Neutrophil (primary cell): ENCODE measurements around the gene F12.

Source experiments
- H3K27ac ChIP-seq: fragments of 200-600 bp; sonication (generic); 2 replicates; pipeline ENCODE4 v1.5.1; 2016; ENCODE audit warnings: mild to moderate bottlenecking, moderate library complexity
- H3K27me3 ChIP-seq: fragments of 200-600 bp; sonication (generic); 2 replicates; pipeline ENCODE4 v1.6.0; 2016; ENCODE audit warnings: mild to moderate bottlenecking
- H3K36me3 ChIP-seq: fragments of 200-600 bp; sonication (generic); 2 replicates; pipeline ENCODE4 v1.5.1; 2017
- H3K4me1 ChIP-seq, 2 experiments: fragments of 200-600 bp in 1 of 2; sonication (generic) in 1 of 2; 1 replicate in 1 of 2; 2 replicates in 1 of 2; pipeline versions ENCODE4 v1.5.1 to v1.6.1; 2013 to 2016; ENCODE audit warnings: low read depth in 1 of 2, low read length in 1 of 2, mild to moderate bottlenecking in 1 of 2, moderate library complexity in 1 of 2; ENCODE audit not compliant: control insufficient read depth in 1 of 2, insufficient read depth in 1 of 2
- H3K4me3 ChIP-seq, 2 experiments: fragments of 200-600 bp in 1 of 2; sonication (generic) in 1 of 2; 1 replicate in 1 of 2; 2 replicates in 1 of 2; pipeline ENCODE4 v1.5.1; 2013 to 2016; ENCODE audit warnings: low read depth in 1 of 2, low read length in 1 of 2, mild to moderate bottlenecking in 1 of 2, moderate library complexity in 1 of 2
- H3K9me3 ChIP-seq: fragments of 200-600 bp; sonication (generic); 2 replicates; pipeline ENCODE4 v1.5.1; 2016
- CTCF ChIP-seq: fragments of 200-600 bp; sonication (generic); IDR thresholded peaks from 2 replicates; pipeline ENCODE4 v1.5.1; 2016; ENCODE audit warnings: antibody characterized with exemption

Gene F12

GRCh38 chr5:177355868-177356168 lies 53.5 kb downstream of the F12 start:
- peaks cover 81 to 92% of the 10 kb centered on the region in 2 experiments for H3K4me1 ChIP-seq

GRCh38 chr5:177355162-177355867 lies 54.0 kb downstream of the F12 start:
- no peak for TF ChIP-seq CTCF
- Histone ChIP-seq H3K9me3 (no peaks in the 10 kb centered on the region), H3K27ac (peak overlapping the region; percentile 93), H3K4me3 (peak overlapping the region in 1 of 2 experiments; percentile 82), H3K4me1 (peaks cover 81 to 93% of the 10 kb centered on the region in 2 experiments), H3K36me3 (peaks cover 5% of the 10 kb centered on the region), H3K27me3 (no peaks in the 10 kb centered on the region)

More at GRCh38 chr5:177355868-177356168, 53.5 kb downstream of the F12 start:
- H3K27me3 ChIP-seq = no peaks in the 10 kb centered on the region
- no peaks in the 10 kb centered on the region for H3K9me3 ChIP-seq
- H3K36me3 ChIP-seq = peaks cover 5% of the 10 kb centered on the region
- peak overlapping the region in 1 of 2 experiments; percentile 82 for H3K4me3 ChIP-seq
- peak overlapping the region; percentile 93 for H3K27ac ChIP-seq
- TF ChIP-seq CTCF = no peak

DNA sequence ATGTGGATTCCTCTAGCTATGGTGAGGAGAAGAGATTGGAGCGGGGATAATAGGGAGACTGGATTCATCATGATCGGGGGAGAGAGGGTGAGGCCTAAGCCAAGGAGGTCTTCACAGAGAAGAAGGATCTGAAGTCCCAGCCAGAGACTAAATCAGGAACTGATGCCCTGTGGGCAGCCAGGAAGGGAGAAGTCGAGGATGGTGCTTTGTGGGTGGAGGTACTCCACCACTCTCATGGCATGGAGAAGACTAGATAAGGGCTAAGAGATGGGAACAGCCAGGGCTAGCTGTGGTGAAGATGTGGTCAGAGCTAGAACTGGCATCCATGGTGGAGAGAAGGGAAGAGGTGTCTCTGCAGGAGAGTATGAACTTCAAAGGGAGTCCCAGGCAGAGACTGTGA lies 54.7 kb downstream of the F12 start:
- H3K27me3 ChIP-seq = no peaks in the 10 kb centered on the region
- peak overlapping the region in 1 of 2 experiments; percentile 82 for H3K4me3 ChIP-seq
- peaks cover 7% of the 10 kb centered on the region for H3K36me3 ChIP-seq
- peak overlapping the region; percentile 93 for H3K27ac ChIP-seq
- no peaks in the 10 kb centered on the region for H3K9me3 ChIP-seq
- peaks cover 81 to 93% of the 10 kb centered on the region in 2 experiments for H3K4me1 ChIP-seq
- no peak for TF ChIP-seq CTCF

GRCh38 chr5:177354256-177354655 lies 55.1 kb downstream of the F12 start:
- Histone ChIP-seq H3K27me3 (no peaks in the 10 kb centered on the region), H3K27ac (peak overlapping the region; percentile 93), H3K4me3 (no peak overlapping the region), H3K4me1 (peaks cover 81 to 93% of the 10 kb centered on the region in 2 experiments), H3K9me3 (no peaks in the 10 kb centered on the region), H3K36me3 (peaks cover 9% of the 10 kb centered on the region)
- no peak for TF ChIP-seq CTCF

- H3K4me1 ChIP-seq = peaks cover 84 to 86% of the 10 kb centered on the region in 2 experiments
- H3K9me3 ChIP-seq = no peaks in the 10 kb centered on the region
- H3K36me3 ChIP-seq = peaks cover 14% of the 10 kb centered on the region
- H3K4me3 ChIP-seq = peak overlapping the region in 1 of 2 experiments; percentile 21
- no peaks in the 10 kb centered on the region for H3K27me3 ChIP-seq
- no peak for TF ChIP-seq CTCF
- peak overlapping the region; percentile 97 for H3K27ac ChIP-seq
Observed at GRCh38 chr5:177353093-177353492, 56.3 kb downstream of the F12 start.
